Cardiac fibroblast (primary cell): ENCODE measurements around the gene ITGA7.

Source experiments
- DNase-seq, 2 donors: peaks; one replicate each; pipeline versions ENCODE4 v3.0.0 to v3.0.0-alpha.2; 2010; ENCODE audit warnings: low read depth in 2 of 2
- H3K4me3 ChIP-seq, 2 donors: replicated peaks in 1 of 2; 1 replicate in 1 of 2; 2 replicates in 1 of 2; pipeline ENCODE4 v1.5.1; 2011; ENCODE audit warnings: low read depth in 2 of 2, low read length in 2 of 2, mild to moderate bottlenecking in 2 of 2, moderate library complexity in 1 of 2
- CTCF ChIP-seq: IDR thresholded peaks from one replicate; pipeline ENCODE4 v1.5.1; 2011; ENCODE audit warnings: low read depth, mild to moderate bottlenecking, low read length, inconsistent platforms

The ITGA7 gene

GRCh38 chr12:55685671-55686070 lies 22.0 kb downstream of the ITGA7 start:
- no peak overlapping the region for H3K4me3 ChIP-seq
- TF ChIP-seq CTCF: no peak
- no peak for DNase-seq

GRCh38 chr12:55684761-55685370 lies 22.8 kb downstream of the ITGA7 start:
- H3K4me3 ChIP-seq: no peak overlapping the region
- TF ChIP-seq CTCF: no peak
- DNase-seq: no peak

GRCh38 chr12:55683676-55684075 lies 24.0 kb downstream of the ITGA7 start:
- H3K4me3 ChIP-seq: no peak overlapping the region
- TF ChIP-seq CTCF: no peak
- no peak for DNase-seq

DNA sequence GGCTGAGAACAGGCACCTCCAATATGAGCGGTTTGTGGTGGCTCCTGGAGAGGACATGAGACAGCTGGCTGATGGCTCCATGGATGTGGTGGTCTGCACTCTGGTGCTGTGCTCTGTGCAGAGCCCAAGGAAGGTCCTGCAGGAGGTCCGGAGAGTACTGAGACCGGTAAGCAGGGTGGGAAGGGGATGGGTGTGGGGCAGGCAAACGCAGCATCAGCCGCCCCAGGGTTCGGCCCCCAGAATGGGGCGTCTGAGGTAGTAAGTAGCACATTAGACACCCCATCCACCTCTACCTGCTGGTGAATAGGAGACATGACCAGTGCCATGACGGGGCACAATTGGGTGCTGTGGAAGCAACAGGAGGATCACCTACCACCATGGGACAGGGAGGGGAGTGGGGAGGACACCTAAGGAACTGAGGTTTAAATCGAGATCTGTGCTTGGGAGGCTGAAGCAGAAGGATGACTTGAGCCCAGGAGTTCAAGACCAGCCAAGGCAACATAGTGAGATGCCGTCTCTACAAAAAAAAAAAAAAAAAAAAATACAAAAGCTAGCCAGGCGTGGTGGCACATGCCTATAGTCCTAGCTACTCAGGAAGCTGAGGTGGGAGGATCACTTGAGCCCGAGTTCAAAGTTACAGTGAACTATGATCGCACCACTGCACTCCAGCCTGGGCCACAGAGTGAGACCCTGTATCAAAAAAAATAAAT lies 25.5 kb downstream of the ITGA7 start:
- TF ChIP-seq CTCF: no peak
- DNase-seq: no peak
- peak overlapping the region in 1 of 2 donors; percentile 20 for H3K4me3 ChIP-seq

DNA sequence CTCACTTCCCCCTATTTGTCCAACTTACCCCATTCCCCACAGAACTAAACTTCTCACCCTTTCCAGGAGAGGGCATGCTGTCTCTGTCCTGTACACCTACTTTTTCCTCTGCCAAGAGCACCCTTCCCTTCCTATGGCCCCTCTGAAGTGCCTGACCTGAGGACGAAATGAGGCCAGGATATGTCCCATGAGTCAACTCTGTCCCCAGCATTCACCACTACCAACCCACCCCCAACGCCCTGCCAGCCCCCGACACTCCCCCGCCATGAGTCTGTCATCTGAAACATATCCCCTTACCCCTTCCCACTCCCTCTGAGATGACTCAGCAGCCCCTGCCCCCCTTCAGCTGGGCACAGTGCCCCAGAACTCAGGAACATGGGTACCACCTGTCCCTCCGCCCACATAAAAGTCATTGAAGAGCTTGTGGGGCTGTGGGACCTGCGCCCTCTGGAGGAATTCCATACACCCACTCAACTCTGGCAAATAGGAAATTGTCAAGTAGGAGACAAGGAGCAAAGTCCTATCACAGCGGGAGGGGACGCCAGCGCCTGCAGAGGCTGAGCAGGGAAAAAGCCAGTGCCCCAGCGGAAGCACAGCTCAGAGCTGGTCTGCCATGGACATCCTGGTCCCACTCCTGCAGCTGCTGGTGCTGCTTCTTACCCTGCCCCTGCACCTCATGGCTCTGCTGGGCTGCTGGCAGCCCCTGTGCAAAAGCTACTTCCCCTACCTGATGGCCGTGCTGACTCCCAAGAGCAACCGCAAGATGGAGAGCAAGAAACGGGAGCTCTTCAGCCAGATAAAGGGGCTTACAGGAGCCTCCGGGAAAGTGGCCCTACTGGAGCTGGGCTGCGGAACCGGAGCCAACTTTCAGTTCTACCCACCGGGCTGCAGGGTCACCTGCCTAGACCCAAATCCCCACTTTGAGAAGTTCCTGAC lies 26.3 kb downstream of the ITGA7 start:
- peak overlapping the region in 1 of 2 donors; percentile 20 for H3K4me3 ChIP-seq
- peak; percentile 38 for TF ChIP-seq CTCF
- DNase-seq: peak; percentile 65 to 75

DNA sequence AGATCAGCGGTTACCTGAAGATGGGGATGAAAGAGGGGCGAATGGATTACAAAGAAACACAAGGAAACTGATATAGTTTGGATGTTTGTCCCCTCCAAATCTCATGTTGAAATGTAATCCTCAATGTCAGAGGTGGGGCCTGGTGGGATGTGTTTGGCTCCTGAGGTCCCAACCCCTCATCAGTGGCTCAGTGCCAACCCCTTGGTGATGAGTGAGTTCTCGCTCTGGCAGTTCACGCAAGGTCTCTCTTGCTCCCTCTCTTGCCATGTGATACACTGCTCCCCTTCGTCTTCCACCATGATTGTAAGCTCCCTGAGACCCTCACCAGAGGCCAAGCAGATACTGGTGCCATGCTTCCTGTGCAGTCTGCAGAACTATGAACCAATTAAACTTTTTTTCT lies 28.0 kb downstream of the ITGA7 start:
- no peak for DNase-seq
- no peak overlapping the region for H3K4me3 ChIP-seq
- TF ChIP-seq CTCF: no peak
